Hepatic stellate cell (primary cell): ENCODE measurements around the gene RNF123.
"Not testable (repeated sequence)": the region's sequence is repeated elsewhere in the genome, so short reads cannot be mapped to it uniquely, and the experiment has no call there.

ENCODE experiments used
- DNase-seq: peaks from one replicate; pipeline ENCODE4 v3.0.0; 2011; ENCODE audit warnings: low spot score

RNF123 gene

GRCh38 chr3:49720855-49721595, 31.7 kb downstream of the RNF123 start:
- no peak for DNase-seq

GRCh38 chr3:49721596-49721895, 32.2 kb downstream of the RNF123 start:
- DNase-seq: no peak

- no peak for DNase-seq
Observed at GRCh38 chr3:49721896-49722781, 32.8 kb downstream of the RNF123 start.

- no peak for DNase-seq
Observed at GRCh38 chr3:49722896-49723295, 33.5 kb downstream of the RNF123 start.

GRCh38 chr3:49723296-49723627, 33.9 kb downstream of the RNF123 start:
- DNase-seq: peak; percentile 64

- DNase-seq: peak; percentile 100
Observed at GRCh38 chr3:49723628-49724551, 34.5 kb downstream of the RNF123 start, which contains the start of gene GMPPB. GMPPB (minus strand) TSS chr3:49723951; CDS start chr3:49723726, 225 bp downstream.

- DNase-seq: no peak
Observed at GRCh38 chr3:49724586-49724985, 35.2 kb downstream of the RNF123 start.

GRCh38 chr3:49725906-49726681, 36.7 kb downstream of the RNF123 start:
- no peak for DNase-seq

- no peak for DNase-seq
Observed at GRCh38 chr3:49727154-49727923, 38.0 kb downstream of the RNF123 start.

GRCh38 chr3:49727924-49728361, 38.6 kb downstream of the RNF123 start:
- DNase-seq: no peak

GRCh38 chr3:49729966-49730609, 40.7 kb downstream of the RNF123 start:
- DNase-seq: no peak

GRCh38 chr3:49732597-49732996, 43.2 kb downstream of the RNF123 start:
- DNase-seq: no peak

GRCh38 chr3:49733551-49733950, 44.2 kb downstream of the RNF123 start:
- DNase-seq: no peak

- no peak for DNase-seq
Observed at GRCh38 chr3:49734752-49735151, 45.4 kb downstream of the RNF123 start.

- DNase-seq: no peak
Observed at GRCh38 chr3:49738067-49738713, 48.8 kb downstream of the RNF123 start.

- DNase-seq: no peak
Observed at GRCh38 chr3:49740427-49740826, 51.1 kb downstream of the RNF123 start.

GRCh38 chr3:49745986-49746385, 56.6 kb downstream of the RNF123 start:
- no peak for DNase-seq

GRCh38 chr3:49747792-49748480, 58.6 kb downstream of the RNF123 start:
- DNase-seq: no peak

- not testable (repeated sequence) for DNase-seq
Observed at GRCh38 chr3:49748874-49749273, 59.5 kb downstream of the RNF123 start.
